Epithelial cell of alveolus of lung (primary cell): ENCODE data around the gene CTBS. TPM values are rescaled to one million over a fixed set of nuclear protein-coding genes. Genes with fewer than 3 reads are reported as not detected.

Experiments
- total RNA-seq: library from RNA; depleted of rRNA; stranded (reverse); fragments of >200 nt; gene quantifications from 2 replicates; pipeline ENCODE4 v1.2.1, GENCODE V29; 2015

The CTBS gene, protein sequence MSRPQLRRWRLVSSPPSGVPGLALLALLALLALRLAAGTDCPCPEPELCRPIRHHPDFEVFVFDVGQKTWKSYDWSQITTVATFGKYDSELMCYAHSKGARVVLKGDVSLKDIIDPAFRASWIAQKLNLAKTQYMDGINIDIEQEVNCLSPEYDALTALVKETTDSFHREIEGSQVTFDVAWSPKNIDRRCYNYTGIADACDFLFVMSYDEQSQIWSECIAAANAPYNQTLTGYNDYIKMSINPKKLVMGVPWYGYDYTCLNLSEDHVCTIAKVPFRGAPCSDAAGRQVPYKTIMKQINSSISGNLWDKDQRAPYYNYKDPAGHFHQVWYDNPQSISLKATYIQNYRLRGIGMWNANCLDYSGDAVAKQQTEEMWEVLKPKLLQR
- total RNA-seq = 11.9 and 21.2 TPM in 2 replicates

DNA sequence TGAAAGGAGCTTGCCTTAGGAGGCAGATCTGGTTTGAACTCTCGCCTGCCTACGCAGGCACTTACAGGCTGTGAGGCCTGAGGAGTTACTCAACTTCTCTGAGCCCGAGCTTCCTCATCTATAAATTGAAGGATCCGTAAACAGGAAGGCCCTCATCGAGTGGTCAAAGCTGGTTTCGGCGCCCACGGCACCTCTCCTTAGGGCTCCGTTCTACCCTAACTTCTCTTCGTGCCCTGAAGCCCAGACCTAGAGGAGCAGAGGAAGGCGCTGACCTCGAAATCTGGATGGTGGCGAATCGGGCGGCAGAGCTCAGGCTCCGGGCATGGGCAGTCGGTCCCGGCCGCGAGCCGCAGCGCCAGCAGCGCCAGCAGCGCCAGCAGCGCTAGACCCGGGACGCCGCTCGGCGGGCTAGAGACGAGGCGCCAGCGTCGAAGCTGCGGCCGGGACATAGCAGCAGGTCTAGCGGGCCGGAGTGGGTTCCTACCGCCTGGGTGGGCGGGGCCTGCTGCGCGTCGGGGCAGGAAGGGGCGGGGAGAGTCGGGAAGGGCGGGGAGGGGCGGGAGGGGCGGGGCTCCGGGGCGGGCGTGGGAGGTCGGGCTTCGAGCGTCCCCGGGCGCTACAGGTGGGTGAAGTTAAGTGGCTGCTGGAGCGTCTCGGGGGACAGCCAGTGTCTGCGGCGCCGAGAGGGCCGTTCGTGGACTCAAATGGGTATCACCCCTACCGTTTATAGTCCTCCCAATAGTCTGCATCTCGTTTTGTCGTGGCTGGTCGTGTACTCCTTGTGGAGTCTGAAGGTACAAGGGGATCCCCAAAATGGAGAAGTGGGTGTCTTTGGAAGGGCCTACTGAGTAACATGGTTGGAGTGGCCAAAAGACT, at the start of gene CTBS:
CTBS (minus strand) TSS at position 474 of the 876 bp plus-strand sequence; CDS start at position 449, 25 bp downstream.

GRCh38 chr1:84506002-84506728, 68.1 kb downstream of the CTBS start, which contains the start of the genes GNG5 and SPATA1:
Gene GNG5, minus strand, starts transcription at chr1:84506581. Its CDS starts 490 bp downstream, at chr1:84506091.
Gene SPATA1, plus strand, starts transcription at chr1:84506386. Its CDS starts 9,974 bp downstream, at chr1:84516360.

Other genes starting within 250 kb of the CTBS start
- not detected in 2 replicates for gene DNASE2B, start 176.0 kb downstream of the CTBS start, total RNA-seq
- 36.5 and 51.2 TPM in 2 replicates for gene RPF1, start 95.2 kb downstream of the CTBS start, total RNA-seq
- gene SPATA1, start 68.1 kb downstream of the CTBS start, total RNA-seq = under 0.01 and 0.78 TPM in 2 replicates
- 85.3 and 89.1 TPM in 2 replicates for gene GNG5, start 67.9 kb downstream of the CTBS start, total RNA-seq
- gene SSX2IP, start 116.0 kb upstream of the CTBS start, total RNA-seq = 5.9 and 10.0 TPM in 2 replicates